Subcutaneous adipose tissue (tissue), 4 donors: ENCODE results near the gene GFPT2. TPM values are rescaled to one million over a fixed set of nuclear protein-coding genes. Genes with fewer than 3 reads are reported as not detected.

Experiments used
- total RNA-seq, 4 donors: library from RNA; depleted of rRNA; stranded (reverse); fragments of >200 nt; gene quantifications; one replicate each; pipeline ENCODE4 v1.1.0, GENCODE V29; 2016
- TF ChIP-seq, protein P1 (sequence below): fragments of 450-650 bp; IDR thresholded peaks from one replicate; pipeline ENCODE4 v1.5.1; 2016; ENCODE audit warnings: low read depth, mild to moderate bottlenecking, control low read depth, antibody characterized with exemption, moderate library complexity

GFPT2 gene
- total RNA-seq, 4 donors from 2014 or later: 27.3 to 46.0 (median 42.1) TPM

DNA sequence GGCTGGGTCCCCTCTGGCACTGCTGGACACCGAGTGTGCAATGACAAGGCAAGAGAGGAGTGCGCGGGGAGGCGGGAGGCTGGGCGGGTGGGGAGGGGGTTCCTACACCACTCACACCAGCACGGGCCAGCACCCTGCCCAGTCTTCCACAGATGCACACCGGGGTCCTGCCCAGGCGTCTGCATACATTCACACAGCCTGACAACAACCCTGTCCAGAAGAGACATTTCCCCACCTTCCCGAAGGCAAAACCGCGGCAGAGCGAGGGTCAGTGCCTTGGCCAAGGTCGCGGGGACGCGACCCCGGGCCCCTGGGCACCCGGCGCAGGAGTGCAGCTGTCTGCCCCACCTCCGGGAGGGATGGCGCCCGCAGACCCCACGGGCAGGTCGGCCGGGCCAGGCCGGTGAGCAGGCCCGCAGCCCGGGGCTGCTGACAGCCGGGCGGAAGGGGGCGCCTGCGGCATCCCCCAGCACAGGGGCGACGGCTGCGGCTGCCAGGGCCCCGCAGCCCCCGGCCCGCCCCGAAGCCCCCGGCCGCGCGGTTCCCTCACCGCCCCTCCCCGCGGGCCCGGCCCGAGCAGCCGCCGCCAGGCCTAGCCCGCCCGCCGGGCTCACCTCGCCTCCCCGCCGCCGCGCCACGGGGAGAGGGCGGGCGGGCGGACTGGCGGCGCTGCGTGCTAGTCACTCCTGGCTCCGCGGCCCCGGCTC, 61.7 kb downstream of the GFPT2 start:
- TF ChIP-seq, protein P1, sequence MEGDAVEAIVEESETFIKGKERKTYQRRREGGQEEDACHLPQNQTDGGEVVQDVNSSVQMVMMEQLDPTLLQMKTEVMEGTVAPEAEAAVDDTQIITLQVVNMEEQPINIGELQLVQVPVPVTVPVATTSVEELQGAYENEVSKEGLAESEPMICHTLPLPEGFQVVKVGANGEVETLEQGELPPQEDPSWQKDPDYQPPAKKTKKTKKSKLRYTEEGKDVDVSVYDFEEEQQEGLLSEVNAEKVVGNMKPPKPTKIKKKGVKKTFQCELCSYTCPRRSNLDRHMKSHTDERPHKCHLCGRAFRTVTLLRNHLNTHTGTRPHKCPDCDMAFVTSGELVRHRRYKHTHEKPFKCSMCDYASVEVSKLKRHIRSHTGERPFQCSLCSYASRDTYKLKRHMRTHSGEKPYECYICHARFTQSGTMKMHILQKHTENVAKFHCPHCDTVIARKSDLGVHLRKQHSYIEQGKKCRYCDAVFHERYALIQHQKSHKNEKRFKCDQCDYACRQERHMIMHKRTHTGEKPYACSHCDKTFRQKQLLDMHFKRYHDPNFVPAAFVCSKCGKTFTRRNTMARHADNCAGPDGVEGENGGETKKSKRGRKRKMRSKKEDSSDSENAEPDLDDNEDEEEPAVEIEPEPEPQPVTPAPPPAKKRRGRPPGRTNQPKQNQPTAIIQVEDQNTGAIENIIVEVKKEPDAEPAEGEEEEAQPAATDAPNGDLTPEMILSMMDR: no peak

DNA sequence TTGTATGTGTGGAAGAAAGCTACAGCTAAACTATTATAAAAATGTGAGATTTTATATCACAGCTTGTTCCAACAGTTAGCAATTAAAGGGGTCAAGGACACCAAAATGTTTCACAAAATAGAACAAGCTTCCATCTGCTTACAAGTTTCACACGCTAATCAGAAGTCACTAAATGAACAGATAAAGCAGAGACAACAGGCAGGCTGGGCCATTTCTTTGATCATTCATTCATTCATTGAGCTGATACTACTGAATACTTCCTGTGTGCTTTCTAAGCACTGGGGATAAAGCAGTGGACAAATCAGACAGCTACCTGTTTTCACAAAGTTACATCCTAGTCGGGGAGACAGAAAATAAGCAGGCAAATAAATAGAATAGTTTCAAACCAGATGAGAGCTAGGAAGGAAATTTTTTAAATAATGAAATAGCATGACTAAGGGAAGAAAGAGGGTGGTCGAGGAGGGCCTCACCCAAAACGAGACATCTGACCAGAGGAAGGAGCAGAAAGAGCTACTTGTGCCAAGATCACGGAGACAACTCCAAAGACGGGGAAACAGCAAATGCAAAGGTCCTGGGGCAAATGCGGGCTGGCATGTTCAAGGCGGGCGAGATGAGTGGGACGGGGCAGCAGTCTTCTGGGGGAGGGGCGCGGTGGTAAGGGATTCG, 62.4 kb downstream of the GFPT2 start:
- TF ChIP-seq, protein P1: no peak

DNA sequence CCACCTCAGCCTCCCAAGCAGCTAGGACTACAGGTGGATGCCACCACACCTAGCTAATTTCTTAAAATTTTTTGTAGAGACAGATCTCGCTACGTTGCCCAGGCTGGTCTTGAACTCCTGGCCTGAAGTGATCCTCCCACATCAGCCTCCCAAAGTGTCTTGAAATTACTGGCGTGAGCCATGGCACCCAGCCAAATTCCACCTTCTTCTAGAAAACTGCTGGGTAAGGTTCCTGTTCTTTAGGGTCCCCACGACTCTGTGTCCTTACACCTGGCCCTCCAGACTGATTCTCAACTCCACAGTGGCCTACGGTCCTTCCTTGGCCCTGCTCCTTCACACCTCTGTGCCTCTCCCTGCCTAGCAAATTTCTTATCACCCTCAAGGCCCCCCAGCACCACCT, 63.2 kb downstream of the GFPT2 start:
- TF ChIP-seq, protein P1: no peak

DNA sequence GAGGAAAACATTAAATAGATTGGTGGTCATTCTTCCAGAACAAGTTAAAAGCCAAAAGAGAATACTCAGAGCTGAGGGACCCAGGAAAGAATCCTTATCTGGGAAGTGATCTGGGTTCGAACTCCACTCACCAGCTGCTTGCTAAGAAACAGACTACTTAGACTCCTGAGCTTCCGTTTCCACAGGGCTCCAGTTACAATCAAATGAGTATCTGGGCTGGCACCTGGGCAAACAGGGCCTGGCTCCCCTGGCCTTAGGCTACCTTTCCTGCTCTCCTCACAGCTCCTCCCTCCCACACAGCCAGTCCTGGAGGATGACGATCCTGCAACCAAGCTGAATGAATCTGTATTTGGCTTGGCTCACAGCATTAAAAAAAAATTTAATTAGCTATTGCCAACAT, 63.7 kb downstream of the GFPT2 start:
- TF ChIP-seq, protein P1: no peak

DNA sequence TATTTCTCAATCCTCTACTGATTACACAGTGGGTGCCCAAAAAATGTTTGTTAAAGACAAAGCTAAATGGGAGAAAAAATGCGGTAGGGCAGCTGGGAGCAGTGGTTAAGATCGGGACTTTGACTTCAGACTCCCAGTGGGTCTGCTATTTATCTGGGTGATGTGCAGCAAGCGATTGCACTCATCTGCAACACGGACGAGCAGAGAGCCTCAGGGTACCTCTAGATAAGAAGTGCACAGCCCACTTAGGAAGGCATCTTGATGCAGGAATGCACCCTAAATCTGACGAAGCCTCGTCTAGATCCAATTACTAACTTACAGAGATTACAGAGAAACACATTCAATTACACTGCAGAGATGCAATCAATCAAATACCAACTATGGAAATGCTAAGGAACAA, 65.3 kb downstream of the GFPT2 start:
- TF ChIP-seq, protein P1: no peak

DNA sequence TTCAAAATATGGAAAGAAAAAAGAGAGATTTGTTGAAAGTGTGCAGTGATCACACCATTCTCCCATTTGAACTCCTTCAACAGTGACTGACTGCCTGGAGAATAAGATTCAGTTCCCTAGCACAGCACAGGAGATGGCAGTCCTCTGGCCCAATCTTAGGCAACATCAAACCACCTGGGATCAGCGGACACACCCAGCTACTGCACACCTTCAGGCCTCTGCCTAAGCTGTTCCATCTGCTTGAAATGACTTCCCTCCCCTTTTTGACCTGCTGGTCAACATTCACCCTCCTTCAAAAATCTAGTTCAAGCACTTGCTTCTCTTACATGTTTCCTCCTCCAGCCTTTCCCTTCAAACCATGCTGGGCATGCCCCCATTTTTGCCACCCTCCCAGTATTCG, 65.7 kb downstream of the GFPT2 start:
- TF ChIP-seq, protein P1: no peak

DNA sequence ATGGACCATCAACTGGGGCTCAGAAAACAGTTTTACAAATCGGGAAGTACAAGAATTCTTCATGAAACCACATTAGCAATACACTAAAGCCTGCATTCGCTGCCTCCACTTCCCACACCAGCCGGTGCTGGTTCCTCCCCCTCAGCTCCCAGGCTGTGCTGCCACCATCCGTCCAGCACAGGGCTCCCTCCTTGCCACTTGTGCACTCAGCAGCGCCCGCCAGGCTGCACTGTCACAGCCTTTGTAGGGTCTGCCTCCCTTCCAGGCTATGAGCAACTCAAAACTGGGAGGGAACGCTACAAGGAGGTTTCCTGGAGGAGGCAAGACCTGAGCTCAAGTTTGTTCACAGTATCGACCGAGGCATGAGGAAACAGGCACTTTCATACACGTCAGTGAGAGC, 69.0 kb downstream of the GFPT2 start:
- TF ChIP-seq, protein P1: no peak
